Ishikawa (cell line): Measurements from ENCODE around the gene HECTD2.

ENCODE experiments used
- CEBPB ChIP-seq: IDR thresholded peaks from 2 replicates; pipeline ENCODE4 v1.6.1; 2012
- CREB1 ChIP-seq: IDR thresholded peaks from 2 replicates; pipeline ENCODE4 v1.6.1; 2012; ENCODE audit warnings: low read depth
- EGR1 ChIP-seq: IDR thresholded peaks from 2 replicates; pipeline ENCODE4 v1.6.1; 2012
- EP300 ChIP-seq: IDR thresholded peaks from 2 replicates; pipeline ENCODE4 v1.6.1; 2012; ENCODE audit warnings: borderline replicate concordance
- FOXM1 ChIP-seq: IDR thresholded peaks from 2 replicates; pipeline ENCODE4 v1.6.1; 2012; ENCODE audit warnings: low read depth, borderline replicate concordance
- NFIC ChIP-seq: IDR thresholded peaks from 2 replicates; pipeline ENCODE4 v1.6.1; 2012
- RAD21 ChIP-seq: IDR thresholded peaks from 2 replicates; pipeline ENCODE4 v1.6.1; 2012; ENCODE audit warnings: low read depth
- REST ChIP-seq: IDR thresholded peaks from 2 replicates; pipeline ENCODE4 v1.6.1; 2012; ENCODE audit warnings: low read depth, mild to moderate bottlenecking
- TAF1 ChIP-seq: IDR thresholded peaks from 2 replicates; pipeline ENCODE4 v1.6.1; 2012; ENCODE audit warnings: low read depth, mild to moderate bottlenecking
- TCF12 ChIP-seq: IDR thresholded peaks from 2 replicates; pipeline ENCODE4 v1.6.1; 2012; ENCODE audit warnings: low read depth
- TEAD4 ChIP-seq: IDR thresholded peaks from 2 replicates; pipeline ENCODE4 v1.6.1; 2012
- USF1 ChIP-seq: IDR thresholded peaks from 2 replicates; pipeline ENCODE4 v1.6.1; 2012
- YY1 ChIP-seq: IDR thresholded peaks from 2 replicates; pipeline ENCODE4 v1.6.1; 2012; ENCODE audit warnings: low read depth
- ZBTB7A ChIP-seq: IDR thresholded peaks from 2 replicates; pipeline ENCODE4 v1.6.1; 2012; ENCODE audit warnings: low read depth
- TF ChIP-seq, protein P1 (sequence below): IDR thresholded peaks from 2 replicates; pipeline ENCODE4 v1.6.1; 2012

HECTD2 gene

GRCh38 chr10:91369978-91370589, 40.1 kb upstream of the HECTD2 start:
- peak; percentile 61 for TF ChIP-seq RAD21

DNA sequence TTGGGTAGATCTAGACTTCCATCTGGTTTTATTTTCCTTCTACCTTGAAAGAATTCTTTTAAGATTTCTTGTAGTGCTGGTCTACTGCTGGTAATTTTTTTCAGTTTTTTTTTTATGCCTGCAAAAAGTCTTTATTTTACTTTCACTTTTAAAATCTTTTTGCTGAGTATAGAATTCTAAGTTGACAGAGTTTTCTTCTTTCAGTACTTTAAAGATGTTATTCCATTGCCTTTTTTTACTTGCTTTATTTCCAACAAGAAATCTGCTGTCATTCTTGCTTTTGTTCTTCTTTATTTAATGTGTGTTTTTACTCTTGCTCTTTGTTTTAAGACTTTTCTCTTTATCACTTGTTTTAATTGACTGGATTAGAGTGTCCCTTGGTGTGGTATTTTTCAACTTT, 36.1 kb upstream of the HECTD2 start:
- TF ChIP-seq EGR1 (no peak), FOXM1 (no peak), YY1 (no peak), TEAD4 (no peak), ZBTB7A (no peak), EP300 (no peak), CEBPB (no peak), RAD21 (no peak), TAF1 (no peak), REST (no peak), NFIC (no peak), CREB1 (no peak), TCF12 (no peak), USF1 (no peak)
- TF ChIP-seq, protein P1, sequence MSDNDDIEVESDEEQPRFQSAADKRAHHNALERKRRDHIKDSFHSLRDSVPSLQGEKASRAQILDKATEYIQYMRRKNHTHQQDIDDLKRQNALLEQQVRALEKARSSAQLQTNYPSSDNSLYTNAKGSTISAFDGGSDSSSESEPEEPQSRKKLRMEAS: no peak

DNA sequence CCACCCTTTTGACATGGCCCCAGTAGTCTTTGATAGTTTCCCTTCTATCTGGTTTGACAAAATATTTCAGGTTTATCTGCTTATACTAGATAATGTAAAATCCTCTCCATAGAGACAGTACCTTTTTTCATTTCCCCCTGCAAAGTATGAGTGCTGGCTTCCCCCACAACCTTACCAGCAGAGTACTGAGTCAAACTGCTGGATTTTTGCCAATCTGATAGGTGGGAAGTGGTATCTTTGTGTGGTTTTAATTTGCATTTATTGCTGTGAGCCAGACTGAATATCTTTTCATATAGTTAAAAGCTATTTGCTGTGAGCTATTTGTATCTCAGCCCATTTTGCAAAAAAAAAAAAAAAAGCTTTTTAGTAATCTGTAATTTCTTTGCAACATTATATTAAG, 32.1 kb upstream of the HECTD2 start:
- TF ChIP-seq REST: no peak
- TF ChIP-seq EGR1: no peak
- TF ChIP-seq USF1: no peak
- TF ChIP-seq RAD21: no peak
- TF ChIP-seq FOXM1: no peak
- TF ChIP-seq TCF12: no peak
- TF ChIP-seq YY1: no peak
- no peak for TF ChIP-seq TEAD4
- TF ChIP-seq EP300: no peak
- no peak for TF ChIP-seq CEBPB
- TF ChIP-seq CREB1: no peak
- no peak for TF ChIP-seq ZBTB7A

DNA sequence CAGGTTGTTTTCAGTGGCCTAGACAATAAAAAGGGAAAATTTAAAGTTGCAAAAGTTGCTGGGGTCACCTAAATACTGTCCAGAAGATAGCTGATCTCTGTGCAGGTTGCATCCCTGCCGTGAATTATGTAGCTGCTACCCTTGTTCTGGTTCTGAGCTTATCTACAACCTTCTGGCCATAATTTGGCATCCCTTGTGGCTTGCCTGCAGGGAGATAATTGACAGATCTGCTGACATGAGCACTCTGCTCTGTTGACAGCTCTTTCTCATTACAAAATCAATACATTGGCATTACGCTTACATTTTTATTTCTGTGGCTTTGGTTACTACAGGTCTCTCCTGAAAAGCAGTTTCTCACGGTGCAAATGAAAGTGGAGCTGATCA, 29.3 kb upstream of the HECTD2 start:
- TF ChIP-seq REST (no peak), EP300 (no peak), TAF1 (no peak), RAD21 (no peak), ZBTB7A (no peak), USF1 (no peak), FOXM1 (no peak), CREB1 (no peak)
- TF ChIP-seq, protein P1: no peak
